Measurements from ENCODE around the gene ATP2B2. TPM values are rescaled to one million over a fixed set of nuclear protein-coding genes. Genes with fewer than 3 reads are reported as not detected.

Gene ATP2B2
- total RNA-seq, 4 donors from 2014 or later = 0.09 to 0.12 TPM; not detected in 2

DNA sequence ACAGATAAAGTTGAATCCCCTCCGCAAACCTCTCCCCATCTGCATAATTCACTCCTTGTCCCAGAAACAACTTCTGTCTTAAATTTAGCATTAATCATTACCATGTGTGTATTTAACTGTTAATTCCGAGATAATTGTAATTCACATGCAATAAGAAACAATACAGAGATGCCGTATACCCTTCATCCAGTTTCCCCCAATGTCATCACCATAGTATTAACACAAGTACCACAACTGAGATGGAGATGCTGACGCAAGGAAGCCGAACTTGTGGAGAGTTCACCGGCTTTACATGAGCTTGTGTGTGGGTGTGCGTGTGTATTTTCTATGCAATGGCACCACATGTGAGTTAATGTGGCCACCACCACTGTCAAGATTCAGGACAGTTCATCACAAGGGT lies 144.9 kb downstream of the ATP2B2 start:
- ATAC-seq (ENCODE audit: low FRiP score) = no peak
- no peak for DNase-seq (ENCODE audit: low spot score)
- TF ChIP-seq, protein P1, sequence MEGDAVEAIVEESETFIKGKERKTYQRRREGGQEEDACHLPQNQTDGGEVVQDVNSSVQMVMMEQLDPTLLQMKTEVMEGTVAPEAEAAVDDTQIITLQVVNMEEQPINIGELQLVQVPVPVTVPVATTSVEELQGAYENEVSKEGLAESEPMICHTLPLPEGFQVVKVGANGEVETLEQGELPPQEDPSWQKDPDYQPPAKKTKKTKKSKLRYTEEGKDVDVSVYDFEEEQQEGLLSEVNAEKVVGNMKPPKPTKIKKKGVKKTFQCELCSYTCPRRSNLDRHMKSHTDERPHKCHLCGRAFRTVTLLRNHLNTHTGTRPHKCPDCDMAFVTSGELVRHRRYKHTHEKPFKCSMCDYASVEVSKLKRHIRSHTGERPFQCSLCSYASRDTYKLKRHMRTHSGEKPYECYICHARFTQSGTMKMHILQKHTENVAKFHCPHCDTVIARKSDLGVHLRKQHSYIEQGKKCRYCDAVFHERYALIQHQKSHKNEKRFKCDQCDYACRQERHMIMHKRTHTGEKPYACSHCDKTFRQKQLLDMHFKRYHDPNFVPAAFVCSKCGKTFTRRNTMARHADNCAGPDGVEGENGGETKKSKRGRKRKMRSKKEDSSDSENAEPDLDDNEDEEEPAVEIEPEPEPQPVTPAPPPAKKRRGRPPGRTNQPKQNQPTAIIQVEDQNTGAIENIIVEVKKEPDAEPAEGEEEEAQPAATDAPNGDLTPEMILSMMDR (IDR thresholded peaks at IDR 0.05) = no peak

DNA sequence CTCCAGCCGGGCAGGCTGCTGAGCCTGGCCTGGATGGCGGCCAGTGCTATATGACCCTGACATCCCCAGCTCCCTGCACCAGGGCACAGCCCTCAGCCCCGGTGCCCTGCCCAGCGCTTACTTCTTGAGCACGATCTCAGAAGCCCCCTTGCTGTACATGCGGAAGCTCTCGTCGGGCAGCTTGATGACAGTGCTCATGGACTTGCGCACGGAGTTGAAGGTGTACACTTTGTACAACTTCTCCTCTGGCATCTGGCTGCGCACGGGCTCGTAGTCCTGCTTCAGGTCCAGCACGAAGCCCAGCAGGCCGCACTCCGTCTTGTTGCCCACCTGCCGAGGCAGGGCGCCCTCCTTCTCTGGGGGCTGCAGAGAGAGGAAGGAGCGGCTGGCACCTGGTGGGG lies 145.6 kb downstream of the ATP2B2 start:
- no peak for DNase-seq (ENCODE audit: low spot score)
- ATAC-seq (ENCODE audit: low FRiP score) = no peak
- TF ChIP-seq, protein P1 (IDR thresholded peaks at IDR 0.05) = no peak

DNA sequence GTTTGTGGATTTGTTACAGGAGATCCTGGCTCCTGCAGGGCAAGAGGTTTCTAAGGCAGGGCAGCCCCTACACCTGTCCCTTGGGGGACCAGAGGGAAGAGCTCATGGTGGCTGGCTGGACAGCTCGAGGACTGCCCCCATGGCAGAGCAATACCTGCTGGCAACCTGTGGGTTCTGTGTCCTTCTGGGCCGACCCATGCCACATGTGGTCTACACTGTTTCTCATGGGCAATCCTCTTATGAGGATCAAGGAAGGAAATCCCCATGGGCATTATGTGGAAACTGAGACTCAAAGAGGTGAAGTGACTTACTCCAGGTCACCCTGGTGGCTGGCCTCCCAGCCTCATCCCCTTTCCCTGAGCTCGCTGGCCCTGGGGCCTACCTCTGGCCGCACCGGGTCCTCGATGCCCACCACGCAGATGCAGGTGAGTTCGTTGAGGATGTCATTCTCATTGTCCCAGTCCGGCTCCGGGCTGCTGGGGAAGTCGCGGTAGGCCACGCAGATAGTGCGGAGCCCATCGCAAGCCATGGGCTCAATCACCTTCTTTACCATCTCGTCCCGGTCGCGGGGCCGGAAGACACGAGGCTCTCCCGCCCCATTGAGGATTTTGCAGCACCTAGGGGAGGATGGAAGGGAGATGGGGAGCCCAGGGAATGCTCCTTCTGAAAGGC lies 146.9 kb downstream of the ATP2B2 start:
- ATAC-seq (ENCODE audit: low FRiP score) = no peak
- TF ChIP-seq, protein P1 (IDR thresholded peaks at IDR 0.05) = no peak
- no peak for DNase-seq (ENCODE audit: low spot score)

DNA sequence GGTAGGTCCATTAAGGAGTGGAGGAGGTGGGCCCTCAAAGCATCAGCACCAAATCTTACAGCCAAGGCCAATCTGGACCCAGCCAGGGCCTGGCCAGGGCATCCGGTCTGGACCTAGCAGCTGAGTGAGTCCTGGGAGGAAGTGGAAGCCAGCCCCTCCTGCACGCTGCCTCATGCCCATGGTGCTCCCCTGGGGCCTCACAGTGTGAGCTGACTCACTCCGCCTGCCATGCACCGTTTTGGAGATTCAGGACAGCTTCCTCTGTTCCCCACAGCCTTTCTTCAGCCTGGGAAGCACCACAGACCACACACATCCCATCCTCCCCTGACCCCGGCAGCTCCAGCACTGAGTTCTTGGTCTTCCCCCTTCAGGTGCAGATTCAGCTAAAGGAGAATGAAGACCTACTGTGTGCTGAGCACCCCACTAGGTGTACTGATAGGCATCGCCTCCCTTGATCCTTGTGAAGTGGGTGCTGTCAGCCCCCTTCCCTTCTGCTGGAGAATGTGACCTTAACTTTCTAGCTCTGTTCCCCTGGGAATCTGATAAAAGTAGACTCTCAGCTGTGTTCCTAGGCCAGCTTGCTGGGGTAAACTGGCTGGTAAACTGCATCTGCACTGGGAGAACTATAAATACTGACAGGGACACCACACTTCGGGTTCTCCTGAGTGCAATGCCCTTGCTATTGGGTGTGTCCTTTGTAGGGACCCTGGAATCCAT lies 147.6 kb downstream of the ATP2B2 start:
- TF ChIP-seq, protein P1 (IDR thresholded peaks at IDR 0.05) = no peak
- DNase-seq (ENCODE audit: low spot score) (no peak), ATAC-seq (ENCODE audit: low FRiP score) (no peak)

DNA sequence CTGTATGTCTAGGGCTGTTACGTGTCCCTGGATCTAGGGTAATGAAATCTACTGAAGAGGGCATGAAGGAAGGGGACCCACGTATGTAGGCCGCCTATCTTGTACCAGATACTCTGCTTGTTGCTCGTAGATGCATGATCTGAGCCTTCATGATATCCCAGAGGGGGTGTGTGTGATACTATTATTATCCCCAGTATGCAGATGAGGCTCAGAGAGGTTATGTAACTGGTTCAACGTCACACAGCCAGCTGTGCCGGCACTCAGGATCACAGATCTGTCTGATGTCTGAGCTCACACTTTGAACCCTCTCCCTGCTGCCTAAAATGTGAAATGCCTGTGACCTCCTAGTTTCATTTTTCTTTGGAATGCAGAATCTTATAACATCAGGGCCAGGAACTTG lies 148.3 kb downstream of the ATP2B2 start:
- TF ChIP-seq, protein P1 (IDR thresholded peaks at IDR 0.05) = no peak
- ATAC-seq (ENCODE audit: low FRiP score) (no peak), DNase-seq (ENCODE audit: low spot score) (no peak)

DNA sequence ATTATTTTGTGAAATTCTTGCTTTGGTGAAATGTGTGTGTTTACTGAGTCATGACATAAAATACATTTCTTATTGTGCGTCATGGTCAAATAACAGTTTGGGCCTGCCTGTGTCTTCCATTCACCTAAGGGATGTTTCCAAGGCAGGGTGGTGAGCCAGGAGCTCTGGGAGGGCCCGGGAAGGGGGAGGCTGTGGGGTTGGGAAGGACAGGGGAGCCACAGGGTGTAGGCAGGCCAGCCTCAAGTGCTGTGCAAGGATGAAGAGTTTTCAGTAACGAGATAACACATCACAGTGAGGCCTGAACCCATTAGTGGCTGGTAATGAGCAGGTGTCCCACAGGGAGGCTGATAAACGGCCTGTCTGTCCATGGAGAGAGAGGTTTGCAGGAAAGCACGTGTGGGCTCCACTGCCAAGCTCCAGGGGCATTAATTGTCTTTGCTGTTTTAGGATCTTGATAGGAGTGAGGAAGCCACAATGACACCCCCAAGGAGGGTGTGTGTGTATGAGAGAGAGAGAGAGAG lies 148.9 kb downstream of the ATP2B2 start:
- TF ChIP-seq, protein P1 (IDR thresholded peaks at IDR 0.05) = no peak
- ATAC-seq (ENCODE audit: low FRiP score) = no peak

More for the DNA sequence above, 148.9 kb downstream of the ATP2B2 start:
- no peak for DNase-seq (ENCODE audit: low spot score)
